Ovary (tissue), 3 donors: ENCODE measurements around the gene NF1.

Experiments
- CTCF ChIP-seq, 3 donors: fragments of 450-650 bp in 2 of 3; fragments of 200-600 bp in 1 of 3; IDR thresholded peaks; one replicate each; pipeline versions ENCODE4 v1.5.1 to v1.8.0; 2016 to 2022; ENCODE audit warnings: antibody characterized with exemption in 3 of 3, mild to moderate bottlenecking in 1 of 3
- EP300 ChIP-seq: sonication (generic); formaldehyde crosslinking; IDR thresholded peaks from one replicate; pipeline ENCODE4 v1.6.1; 2017; ENCODE audit warnings: antibody characterized with exemption
- POLR2A ChIP-seq: fragments of 450-650 bp; IDR thresholded peaks from one replicate; pipeline ENCODE4 v1.6.1; 2017; ENCODE audit warnings: antibody characterized with exemption, mild to moderate bottlenecking, moderate library complexity
- donor health status: DM: no; HTN: no; CAD: no.

DNA sequence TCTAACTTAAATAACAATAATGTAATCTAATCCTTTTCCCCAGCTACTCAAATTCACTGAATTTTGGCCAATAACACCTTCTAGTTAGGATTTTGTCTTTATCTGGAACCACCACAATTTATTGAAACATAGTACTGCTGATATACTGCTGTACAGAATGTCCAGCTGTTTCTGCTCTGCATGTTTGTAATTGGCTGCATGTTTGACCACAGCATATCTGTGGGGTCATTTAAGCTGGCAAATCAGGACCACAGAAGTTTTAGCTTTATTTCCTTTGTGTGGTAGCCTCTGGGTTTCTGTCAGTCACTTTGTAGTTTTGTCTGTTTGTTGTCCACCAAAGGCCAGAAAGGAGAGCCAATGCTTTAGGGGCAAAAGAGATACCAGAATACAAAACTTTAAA, 274.5 kb downstream of the NF1 start:
- TF ChIP-seq CTCF (IDR thresholded peaks at IDR 0.05), result no peak
- no peak for TF ChIP-seq EP300
- TF ChIP-seq POLR2A, result no peak
